SK-N-SH (cell line): ENCODE data around the gene MAPT. TPM values are rescaled to one million over a fixed set of nuclear protein-coding genes. Genes with fewer than 3 reads are reported as not detected.

Source experiments
- CTCF ChIA-PET: fragments of 300-600, 350-600 bp; formaldehyde crosslinking; extraction: SDS; loops from one replicate; lab custom pipeline; 2021; lab: Yijun Ruan, JAX
- POLR2A ChIA-PET: fragments of 350-600 bp; sonication (Branson Sonifier 250); formaldehyde crosslinking; extraction: SDS; loops from one replicate; lab custom pipeline; 2020; ENCODE audit warnings: antibody characterized with exemption, inconsistent platforms; lab: Yijun Ruan, JAX
- DNase-seq: peaks from one replicate; pipeline ENCODE4 v3.0.0; 2012
- H2AFZ ChIP-seq: fragments of 200-600 bp; sonication (generic); 2 replicates; pipeline ENCODE4 v1.8.1; 2016; ENCODE audit warnings: antibody characterized with exemption, mild to moderate bottlenecking, low read depth
- H3F3A ChIP-seq: fragments of 200-600 bp; sonication (generic); replicated peaks from 2 replicates; pipeline ENCODE3; 2016; ENCODE audit warnings: antibody characterized with exemption, mild to moderate bottlenecking; ENCODE audit not compliant: insufficient read depth
- H3K27ac ChIP-seq, 2 experiments: fragments of 200-500 bp in 1 of 2; fragments of 200-600 bp in 1 of 2; sonication (Bioruptor generic) in 1 of 2; sonication (generic), shearing (Covaris generic) in 1 of 2; 2 replicates each; pipeline versions ENCODE4 v1.5.1 to v1.6.1; 2014 to 2016; ENCODE audit warnings: low read depth in 2 of 2, inconsistent platforms in 1 of 2, low read length in 1 of 2, mild to moderate bottlenecking in 1 of 2, mixed read lengths in 1 of 2
- H3K27me3 ChIP-seq: fragments of 200-600 bp; sonication (generic), shearing (Covaris generic); 2 replicates; pipeline ENCODE4 v1.6.1; 2016; ENCODE audit warnings: mixed run types; ENCODE audit not compliant: insufficient read depth
- H3K36me3 ChIP-seq, 2 experiments: fragments of 200-500 bp in 1 of 2; fragments of 200-600 bp in 1 of 2; sonication (Bioruptor generic) in 1 of 2; sonication (generic) in 1 of 2; replicated peaks in 1 of 2; 2 replicates each; pipeline versions ENCODE3 to v1.5.1; 2014 to 2016; ENCODE audit warnings: low read length in 1 of 2, mild to moderate bottlenecking in 1 of 2; ENCODE audit not compliant: insufficient read depth in 2 of 2, control insufficient read depth in 1 of 2
- H3K4me1 ChIP-seq, 2 experiments: fragments of 200-500 bp in 1 of 2; fragments of 200-600 bp in 1 of 2; sonication (Bioruptor generic) in 1 of 2; sonication (generic), shearing (Covaris generic) in 1 of 2; 2 replicates each; pipeline versions ENCODE4 v1.5.1 to v1.6.1; 2014 to 2016; ENCODE audit warnings: low read depth in 1 of 2, low read length in 1 of 2, mixed run types in 1 of 2; ENCODE audit not compliant: insufficient read depth in 2 of 2, control insufficient read depth in 1 of 2
- H3K4me2 ChIP-seq: fragments of 200-600 bp; sonication (generic), shearing (Covaris generic); 2 replicates; pipeline ENCODE4 v1.6.1; 2017; ENCODE audit warnings: mixed run types
- H3K4me3 ChIP-seq, 2 experiments: fragments of 200-500 bp in 1 of 2; fragments of 200-600 bp in 1 of 2; sonication (Bioruptor generic) in 1 of 2; sonication (generic), shearing (Covaris generic) in 1 of 2; 2 replicates each; pipeline versions ENCODE4 v1.5.1 to v1.8.1; 2014 to 2016; ENCODE audit warnings: low read depth in 2 of 2, inconsistent platforms in 1 of 2, low read length in 1 of 2, mild to moderate bottlenecking in 1 of 2, mixed read lengths in 1 of 2, moderate library complexity in 1 of 2
- H3K79me2 ChIP-seq: fragments of 200-600 bp; sonication (generic); 2 replicates; pipeline ENCODE4 v1.8.1; 2017; ENCODE audit warnings: mild to moderate bottlenecking; ENCODE audit not compliant: insufficient read depth
- H3K9ac ChIP-seq: fragments of 200-600 bp; sonication (generic); 2 replicates; pipeline ENCODE4 v1.6.1; 2017; ENCODE audit warnings: mixed run types
- H3K9me2 ChIP-seq: fragments of 200-600 bp; sonication (generic); 2 replicates; pipeline ENCODE4 v1.6.1; 2017; ENCODE audit warnings: mixed run types
- H3K9me3 ChIP-seq: fragments of 200-600 bp; sonication (generic); 2 replicates; pipeline ENCODE4 v1.6.1; 2017; ENCODE audit warnings: mixed run types, mild to moderate bottlenecking, moderate library complexity
- H4K20me1 ChIP-seq: fragments of 200-600 bp; sonication (generic); 2 replicates; pipeline ENCODE4 v1.6.1; 2017; ENCODE audit warnings: mild to moderate bottlenecking, mixed run types; ENCODE audit not compliant: insufficient read depth
- ELF1 ChIP-seq: IDR thresholded peaks from 2 replicates; pipeline ENCODE4 v1.4.0; 2012
- EP300 ChIP-seq, 2 experiments: IDR thresholded peaks; 2 replicates each; pipeline versions ENCODE4 v1.4.0 to v1.6.1; 2012; ENCODE audit warnings: borderline replicate concordance in 1 of 2, low read depth in 1 of 2, low read length in 1 of 2
- FOXJ3 ChIP-seq: sonication (generic); formaldehyde crosslinking; IDR thresholded peaks from 2 replicates; pipeline ENCODE4 v1.5.1; 2020; ENCODE audit warnings: mild to moderate bottlenecking, missing genetic modification reagents
- GATA2 ChIP-seq: sonication (generic); formaldehyde crosslinking; IDR thresholded peaks from 2 replicates; pipeline ENCODE4 v1.5.0; 2020; ENCODE audit warnings: mild to moderate bottlenecking, missing genetic modification reagents
- NFIC ChIP-seq: IDR thresholded peaks from 2 replicates; pipeline ENCODE4 v1.4.0; 2012; ENCODE audit warnings: borderline replicate concordance
- RAD21 ChIP-seq: IDR thresholded peaks from 2 replicates; pipeline ENCODE4 v1.6.1; 2012; ENCODE audit warnings: mild to moderate bottlenecking, low read length
- RFX5 ChIP-seq: IDR thresholded peaks from 2 replicates; pipeline ENCODE4 v1.6.1; 2012; ENCODE audit warnings: mild to moderate bottlenecking, improper control_type of control experiment, low read length
- SIN3A ChIP-seq: IDR thresholded peaks from 2 replicates; pipeline ENCODE4 v1.6.1; 2012; ENCODE audit warnings: low read depth, mild to moderate bottlenecking, low read length, moderate library complexity, borderline replicate concordance
- SMC3 ChIP-seq: IDR thresholded peaks from 2 replicates; pipeline ENCODE4 v1.6.1; 2012; ENCODE audit warnings: low read depth, low read length, improper control_type of control experiment
- TAF1 ChIP-seq: IDR thresholded peaks from 2 replicates; pipeline ENCODE4 v1.6.1; 2012; ENCODE audit warnings: low read depth, mild to moderate bottlenecking, low read length, moderate library complexity, borderline replicate concordance
- YY1 ChIP-seq: IDR thresholded peaks from 2 replicates; pipeline ENCODE4 v1.4.0; 2012; ENCODE audit warnings: low read depth, mild to moderate bottlenecking
- WGBS: methylation state at CpG from one replicate; pipeline ENCODE4 v1.1.6; 2017; ENCODE audit warnings: low lambda C conversion rate; 5-methylcytosine and 5-hydroxymethylcytosine counted together
- polyA plus RNA-seq, 3 experiments: library from polyadenylated mRNA; depleted of rRNA; stranded (reverse); fragments of >200 nt; gene quantifications; 2 replicates each; pipeline ENCODE4 v1.2.3, GENCODE V29; 2012
- TF ChIP-seq, protein P1 (sequence below): IDR thresholded peaks from 2 replicates; pipeline ENCODE4; 2012
- TF ChIP-seq, protein P2 (sequence below): fragments of 200-600 bp; sonication (generic); IDR thresholded peaks from 2 replicates; pipeline ENCODE4 v1.6.1; 2017; ENCODE audit warnings: antibody characterized with exemption, mild to moderate bottlenecking, moderate library complexity
- TF ChIP-seq, protein P3 (sequence below): IDR thresholded peaks from 2 replicates; pipeline ENCODE4 v1.6.1; 2012; ENCODE audit warnings: mild to moderate bottlenecking, low read depth, low read length, moderate library complexity
- TF ChIP-seq, protein P4 (sequence below): IDR thresholded peaks from 2 replicates; pipeline ENCODE4 v1.4.0; 2012; ENCODE audit warnings: low read depth

The MAPT gene
- polyA plus RNA-seq, 1 of the 3 experiments (the other 2 are of a cell fraction), result 0.74 TPM

DNA sequence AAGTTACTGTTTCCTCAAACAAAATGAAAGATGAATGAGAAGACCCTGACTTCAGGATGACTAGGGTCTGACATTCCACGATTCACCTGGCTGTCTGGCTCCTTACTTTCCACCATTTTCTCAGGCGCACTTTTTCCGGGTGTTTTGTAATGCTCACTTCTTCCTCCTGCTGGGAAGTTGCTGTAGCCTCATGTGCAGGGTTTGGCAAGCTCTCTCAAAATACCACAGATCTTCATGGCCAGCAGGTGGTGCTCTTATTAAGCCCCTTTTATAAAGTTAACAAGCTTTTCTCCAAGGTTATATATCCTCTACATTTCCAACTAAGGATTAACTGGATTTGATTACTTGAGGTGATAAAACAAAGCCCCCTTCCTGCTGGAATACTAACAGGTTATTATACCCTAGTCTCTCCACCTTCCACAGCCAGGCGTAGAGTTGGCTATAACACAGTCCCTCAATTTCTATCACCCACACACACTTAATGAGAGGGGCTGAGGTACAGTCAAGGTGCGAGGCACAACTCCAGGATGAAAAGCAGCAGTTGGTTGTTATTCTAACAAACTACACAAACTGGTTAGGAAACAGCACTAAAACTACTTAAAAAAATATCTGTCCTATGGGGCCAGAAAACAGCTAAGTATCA lies 150.1 kb downstream of the MAPT start (continued):
- peak; percentile 86 for TF ChIP-seq SMC3
- peak; percentile 15; the same call in 1 of the 2 replicates for TF ChIP-seq RFX5
- TF ChIP-seq ELF1, result no peak
- TF ChIP-seq NFIC, result peak; percentile 43; the same call in 1 of the 2 replicates

DNA sequence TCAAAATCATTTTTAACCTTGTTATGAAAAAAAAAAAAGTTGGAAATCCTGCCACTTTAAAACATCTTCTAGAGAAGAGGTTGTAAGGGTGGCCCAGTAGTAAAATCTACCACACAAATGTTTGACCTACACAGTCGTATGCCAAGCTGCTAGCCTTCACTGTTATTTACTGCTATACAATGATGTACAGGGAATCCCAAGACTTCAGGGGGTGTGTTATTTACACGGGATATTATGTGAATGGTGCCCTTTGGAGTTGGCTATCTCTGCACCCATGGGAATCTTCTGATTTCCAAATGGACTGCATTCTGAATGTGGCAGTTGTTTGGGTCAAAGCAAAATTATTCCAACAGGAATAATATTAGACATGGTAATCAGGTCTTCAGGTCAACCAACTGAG lies 150.6 kb downstream of the MAPT start:
- ChIA-PET CTCF (interaction anchor here (0.6 to 4.7 kb wide), 60 partner anchors 9 to 934 kb away, joined by 3 to 58 read pairs (median 4); partner anchors contain the start of genes KANSL1 and RPRML), POLR2A (interaction anchor here (1.1 kb wide), 1 partner anchor 148 kb away, joined by 5 read pairs; the partner anchor contains the start of gene KANSL1)
- Histone ChIP-seq H3F3A (peaks cover 18% of the 10 kb centered on the region), H3K9me3 (no peaks in the 10 kb centered on the region), H2AFZ (no peak overlapping the region), H3K27ac (no peak overlapping the region; a peak in 1 of 4 replicates), H3K4me2 (no peak overlapping the region), H3K36me3 (peaks cover 66 to 76% of the 10 kb centered on the region in 2 experiments), H4K20me1 (0 out of 2 replicates have a peak, but pooled peaks cover 8% of the 10 kb centered on the region), H3K27me3 (no peaks in the 10 kb centered on the region), H3K9ac (no peak overlapping the region), H3K79me2 (peaks cover 40% of the 10 kb centered on the region), H3K9me2 (no peaks in the 10 kb centered on the region), H3K4me1 (peaks cover 4 to 5% of the 10 kb centered on the region in 2 experiments; a peak in 3 of 4 replicates), H3K4me3 (no peak overlapping the region)
- no peak for DNase-seq
- TF ChIP-seq, protein P1, sequence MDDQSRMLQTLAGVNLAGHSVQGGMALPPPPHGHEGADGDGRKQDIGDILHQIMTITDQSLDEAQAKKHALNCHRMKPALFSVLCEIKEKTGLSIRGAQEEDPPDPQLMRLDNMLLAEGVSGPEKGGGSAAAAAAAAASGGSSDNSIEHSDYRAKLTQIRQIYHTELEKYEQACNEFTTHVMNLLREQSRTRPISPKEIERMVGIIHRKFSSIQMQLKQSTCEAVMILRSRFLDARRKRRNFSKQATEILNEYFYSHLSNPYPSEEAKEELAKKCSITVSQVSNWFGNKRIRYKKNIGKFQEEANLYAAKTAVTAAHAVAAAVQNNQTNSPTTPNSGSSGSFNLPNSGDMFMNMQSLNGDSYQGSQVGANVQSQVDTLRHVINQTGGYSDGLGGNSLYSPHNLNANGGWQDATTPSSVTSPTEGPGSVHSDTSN, result no peak
- TF ChIP-seq FOXJ3 (CRISPR knock-in tag) (no peak), RAD21 (no peak), SIN3A (no peak), EP300 (IDR thresholded peaks at IDR 0.05; ENCODE audit: borderline replicate concordance in 1 of 2, low read depth in 1 of 2, low read length in 1 of 2) (no peak), GATA2 (CRISPR knock-in tag) (no peak), NFIC (no peak)
- TF ChIP-seq, protein P2, sequence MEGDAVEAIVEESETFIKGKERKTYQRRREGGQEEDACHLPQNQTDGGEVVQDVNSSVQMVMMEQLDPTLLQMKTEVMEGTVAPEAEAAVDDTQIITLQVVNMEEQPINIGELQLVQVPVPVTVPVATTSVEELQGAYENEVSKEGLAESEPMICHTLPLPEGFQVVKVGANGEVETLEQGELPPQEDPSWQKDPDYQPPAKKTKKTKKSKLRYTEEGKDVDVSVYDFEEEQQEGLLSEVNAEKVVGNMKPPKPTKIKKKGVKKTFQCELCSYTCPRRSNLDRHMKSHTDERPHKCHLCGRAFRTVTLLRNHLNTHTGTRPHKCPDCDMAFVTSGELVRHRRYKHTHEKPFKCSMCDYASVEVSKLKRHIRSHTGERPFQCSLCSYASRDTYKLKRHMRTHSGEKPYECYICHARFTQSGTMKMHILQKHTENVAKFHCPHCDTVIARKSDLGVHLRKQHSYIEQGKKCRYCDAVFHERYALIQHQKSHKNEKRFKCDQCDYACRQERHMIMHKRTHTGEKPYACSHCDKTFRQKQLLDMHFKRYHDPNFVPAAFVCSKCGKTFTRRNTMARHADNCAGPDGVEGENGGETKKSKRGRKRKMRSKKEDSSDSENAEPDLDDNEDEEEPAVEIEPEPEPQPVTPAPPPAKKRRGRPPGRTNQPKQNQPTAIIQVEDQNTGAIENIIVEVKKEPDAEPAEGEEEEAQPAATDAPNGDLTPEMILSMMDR, result no peak
- WGBS, result 79% methylated on average over 2 of the region's 2 CpGs

DNA sequence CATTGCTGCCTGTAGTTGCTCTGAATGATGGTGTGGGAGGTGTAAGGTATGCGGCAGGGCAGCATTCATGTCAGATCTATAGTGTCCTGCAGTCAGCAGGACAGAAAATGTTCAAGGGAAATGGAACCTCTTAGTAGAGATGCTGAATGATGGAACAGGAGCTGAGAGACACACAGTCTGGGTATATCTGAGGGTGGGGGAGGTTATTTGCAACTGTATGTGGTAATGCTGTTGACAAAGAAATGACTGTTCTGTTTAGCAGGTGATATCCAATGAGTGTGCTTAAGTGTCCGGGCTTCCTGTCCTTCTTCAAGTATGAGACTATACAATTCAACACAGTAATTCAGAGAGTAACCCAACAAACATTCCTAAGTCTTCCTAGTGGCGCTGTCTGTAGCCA lies 151.3 kb downstream of the MAPT start:
- Histone ChIP-seq H3K9me3 (no peaks in the 10 kb centered on the region), H3K4me3 (no peak overlapping the region), H3K4me2 (no peak overlapping the region), H3K9me2 (no peaks in the 10 kb centered on the region), H3K9ac (no peak overlapping the region), H2AFZ (no peak overlapping the region), H3K36me3 (peaks cover 66 to 76% of the 10 kb centered on the region in 2 experiments), H4K20me1 (0 out of 2 replicates have a peak, but pooled peaks cover 8% of the 10 kb centered on the region), H3K79me2 (peaks cover 40% of the 10 kb centered on the region), H3K4me1 (peaks cover 4 to 5% of the 10 kb centered on the region in 2 experiments; a peak in 3 of 4 replicates), H3K27me3 (no peaks in the 10 kb centered on the region), H3K27ac (no peak overlapping the region), H3F3A (peaks cover 18% of the 10 kb centered on the region)
- WGBS, result 95% methylated on average over 3 of the region's 3 CpGs
- ChIA-PET CTCF (interaction anchor here (1.4 to 4.7 kb wide), 14 partner anchors 11 to 171 kb away, joined by 3 to 58 read pairs (median 24); partner anchors contain the start of gene KANSL1), POLR2A (no interaction called here)
- no peak for DNase-seq
- TF ChIP-seq YY1 (no peak), TAF1 (no peak)
- TF ChIP-seq, protein P2, result no peak
- TF ChIP-seq, protein P3, sequence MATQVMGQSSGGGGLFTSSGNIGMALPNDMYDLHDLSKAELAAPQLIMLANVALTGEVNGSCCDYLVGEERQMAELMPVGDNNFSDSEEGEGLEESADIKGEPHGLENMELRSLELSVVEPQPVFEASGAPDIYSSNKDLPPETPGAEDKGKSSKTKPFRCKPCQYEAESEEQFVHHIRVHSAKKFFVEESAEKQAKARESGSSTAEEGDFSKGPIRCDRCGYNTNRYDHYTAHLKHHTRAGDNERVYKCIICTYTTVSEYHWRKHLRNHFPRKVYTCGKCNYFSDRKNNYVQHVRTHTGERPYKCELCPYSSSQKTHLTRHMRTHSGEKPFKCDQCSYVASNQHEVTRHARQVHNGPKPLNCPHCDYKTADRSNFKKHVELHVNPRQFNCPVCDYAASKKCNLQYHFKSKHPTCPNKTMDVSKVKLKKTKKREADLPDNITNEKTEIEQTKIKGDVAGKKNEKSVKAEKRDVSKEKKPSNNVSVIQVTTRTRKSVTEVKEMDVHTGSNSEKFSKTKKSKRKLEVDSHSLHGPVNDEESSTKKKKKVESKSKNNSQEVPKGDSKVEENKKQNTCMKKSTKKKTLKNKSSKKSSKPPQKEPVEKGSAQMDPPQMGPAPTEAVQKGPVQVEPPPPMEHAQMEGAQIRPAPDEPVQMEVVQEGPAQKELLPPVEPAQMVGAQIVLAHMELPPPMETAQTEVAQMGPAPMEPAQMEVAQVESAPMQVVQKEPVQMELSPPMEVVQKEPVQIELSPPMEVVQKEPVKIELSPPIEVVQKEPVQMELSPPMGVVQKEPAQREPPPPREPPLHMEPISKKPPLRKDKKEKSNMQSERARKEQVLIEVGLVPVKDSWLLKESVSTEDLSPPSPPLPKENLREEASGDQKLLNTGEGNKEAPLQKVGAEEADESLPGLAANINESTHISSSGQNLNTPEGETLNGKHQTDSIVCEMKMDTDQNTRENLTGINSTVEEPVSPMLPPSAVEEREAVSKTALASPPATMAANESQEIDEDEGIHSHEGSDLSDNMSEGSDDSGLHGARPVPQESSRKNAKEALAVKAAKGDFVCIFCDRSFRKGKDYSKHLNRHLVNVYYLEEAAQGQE, result no peak
- TF ChIP-seq, protein P4, sequence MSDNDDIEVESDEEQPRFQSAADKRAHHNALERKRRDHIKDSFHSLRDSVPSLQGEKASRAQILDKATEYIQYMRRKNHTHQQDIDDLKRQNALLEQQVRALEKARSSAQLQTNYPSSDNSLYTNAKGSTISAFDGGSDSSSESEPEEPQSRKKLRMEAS, result no peak
